Mucosa of gallbladder (tissue), 1 donor: ENCODE results near the gene TBC1D1. TPM values are rescaled to one million over a fixed set of nuclear protein-coding genes. Genes with fewer than 3 reads are reported as not detected.

Experiments
- DNase-seq: peaks from one replicate; pipeline ENCODE4 v3.0.0-alpha.2; 2020; ENCODE audit warnings: low spot score
- total RNA-seq: library from RNA; stranded (reverse); gene quantifications from one replicate; pipeline ENCODE4 v1.2.1, GENCODE V29; 2021
- donor health status: DM: no; HTN: no; CAD: no.

Gene TBC1D1
- total RNA-seq, 1 donor from 2014 or later, result 159 TPM

GRCh38 chr4:37885496-37885895 is 5.4 kb upstream of the TBC1D1 start:
- DNase-seq, result peak; percentile 40

GRCh38 chr4:37889849-37890800 is 759 bp upstream of the TBC1D1 start:
- peak; percentile 70 for DNase-seq

- DNase-seq, result peak; percentile 35
These were observed 626 bp downstream of the TBC1D1 start for GRCh38 chr4:37891260-37892159.

- no peak for DNase-seq
These were observed 1.8 kb downstream of the TBC1D1 start for GRCh38 chr4:37892641-37893040.

- no peak for DNase-seq
These were observed 2.3 kb downstream of the TBC1D1 start for GRCh38 chr4:37893164-37893563.

GRCh38 chr4:37895271-37895670 is 4.4 kb downstream of the TBC1D1 start:
- DNase-seq, result no peak

GRCh38 chr4:37896206-37896860 is 5.4 kb downstream of the TBC1D1 start:
- DNase-seq, result no peak

- DNase-seq, result no peak
These were observed 11.3 kb downstream of the TBC1D1 start for GRCh38 chr4:37902212-37902611.

GRCh38 chr4:37902738-37903693 is 12.1 kb downstream of the TBC1D1 start:
- DNase-seq, result no peak

GRCh38 chr4:37903901-37904300 is 13.0 kb downstream of the TBC1D1 start:
- no peak for DNase-seq

- no peak for DNase-seq
These were observed 13.9 kb downstream of the TBC1D1 start for GRCh38 chr4:37904824-37905223.

- DNase-seq, result no peak
These were observed 14.8 kb downstream of the TBC1D1 start for GRCh38 chr4:37905533-37906169.

- DNase-seq, result no peak
These were observed 17.8 kb downstream of the TBC1D1 start for GRCh38 chr4:37908488-37909331.

- no peak for DNase-seq
These were observed 18.6 kb downstream of the TBC1D1 start for GRCh38 chr4:37909332-37910090.

GRCh38 chr4:37910091-37910486 is 19.2 kb downstream of the TBC1D1 start:
- DNase-seq, result no peak

GRCh38 chr4:37914539-37914938 is 23.7 kb downstream of the TBC1D1 start:
- no peak for DNase-seq

GRCh38 chr4:37917388-37917787 is 26.5 kb downstream of the TBC1D1 start:
- DNase-seq, result no peak

GRCh38 chr4:37918653-37919052 is 27.8 kb downstream of the TBC1D1 start:
- DNase-seq, result no peak

GRCh38 chr4:37922328-37922727 is 31.4 kb downstream of the TBC1D1 start:
- DNase-seq, result no peak
